HEK293 (cell line): ENCODE data around the gene DCC.

Experiments used
- CTCF ChIA-PET: fragments of 350-600 bp; formaldehyde crosslinking; extraction: SDS; loops from one replicate; lab custom pipeline; 2021; ENCODE audit warnings: antibody characterized with exemption; lab: Yijun Ruan, JAX
- POLR2A ChIA-PET: fragments of 300-600 bp; formaldehyde crosslinking; extraction: SDS; loops from one replicate; lab custom pipeline; 2020; ENCODE audit warnings: antibody characterized with exemption, inconsistent platforms; lab: Yijun Ruan, JAX
- H3K27ac ChIP-seq: fragments of 200-500 bp; sonication (Bioruptor generic); 2 replicates; pipeline ENCODE4 v1.5.1; 2014; ENCODE audit warnings: low read depth, low read length, control low read depth, inconsistent platforms; ENCODE audit errors: extremely low read depth
- H3K36me3 ChIP-seq, 2 experiments: fragments of 200-500 bp in 1 of 2; sonication (Bioruptor generic) in 1 of 2; 1 replicate in 1 of 2; 2 replicates in 1 of 2; pipeline ENCODE4 v1.5.1; 2014 to 2017; ENCODE audit warnings: inconsistent platforms in 2 of 2, low read length in 2 of 2; ENCODE audit not compliant: control insufficient read depth in 2 of 2, insufficient read depth in 1 of 2
- H3K4me1 ChIP-seq: fragments of 200-500 bp; sonication (Bioruptor generic); 2 replicates; pipeline ENCODE4 v1.5.1; 2014; ENCODE audit warnings: mild to moderate bottlenecking, low read length, inconsistent platforms; ENCODE audit not compliant: control insufficient read depth, insufficient read depth
- H3K4me3 ChIP-seq: 2 replicates; pipeline ENCODE4 v1.5.1; 2011; ENCODE audit warnings: low read depth, mild to moderate bottlenecking, control low read depth, low read length, moderate library complexity
- H3K9me3 ChIP-seq: fragments of 200-500 bp; sonication (Bioruptor generic); 2 replicates; pipeline ENCODE4 v1.5.1; 2014; ENCODE audit warnings: low read depth, low read length, inconsistent platforms; ENCODE audit not compliant: control insufficient read depth, insufficient read depth
- GLIS1 ChIP-seq: fragments of 450-650 bp; formaldehyde crosslinking; IDR thresholded peaks from 2 replicates; pipeline ENCODE4 v1.5.1; 2016; ENCODE audit warnings: missing biosample characterization, missing genetic modification characterization
- KLF1 ChIP-seq: fragments of 450-650 bp; formaldehyde crosslinking; IDR thresholded peaks from 2 replicates; pipeline ENCODE4 v1.5.1; 2016; ENCODE audit warnings: missing biosample characterization, missing genetic modification characterization
- KLF16 ChIP-seq: fragments of 450-650 bp; formaldehyde crosslinking; IDR thresholded peaks from 2 replicates; pipeline ENCODE4 v1.5.1; 2017; ENCODE audit warnings: missing biosample characterization, missing genetic modification characterization
- RBAK ChIP-seq: fragments of 450-650 bp; formaldehyde crosslinking; IDR thresholded peaks from 2 replicates; pipeline ENCODE4 v1.5.1; 2016; ENCODE audit warnings: missing biosample characterization, missing genetic modification characterization
- TCF7L2 ChIP-seq: IDR thresholded peaks from 2 replicates; pipeline ENCODE4 v1.6.1; 2011; ENCODE audit warnings: low read depth, mild to moderate bottlenecking, inconsistent platforms, low read length, moderate library complexity, borderline replicate concordance
- TRIM28 ChIP-seq: IDR thresholded peaks from 2 replicates; pipeline ENCODE4 v1.6.1; 2011; ENCODE audit warnings: low read length, control low read depth, borderline replicate concordance
- ZBTB20 ChIP-seq: fragments of 450-650 bp; formaldehyde crosslinking; IDR thresholded peaks from 2 replicates; pipeline ENCODE4 v1.5.1; 2016; ENCODE audit warnings: missing biosample characterization, missing genetic modification characterization
- ZNF175 ChIP-seq: fragments of 450-650 bp; formaldehyde crosslinking; IDR thresholded peaks from 2 replicates; pipeline ENCODE4 v1.5.1; 2016; ENCODE audit warnings: missing biosample characterization, missing genetic modification characterization
- ZNF248 ChIP-seq: fragments of 450-650 bp; formaldehyde crosslinking; IDR thresholded peaks from 2 replicates; pipeline ENCODE4 v1.5.1; 2017; ENCODE audit warnings: missing biosample characterization, missing genetic modification characterization
- ZNF426 ChIP-seq: fragments of 450-650 bp; formaldehyde crosslinking; IDR thresholded peaks from 2 replicates; pipeline ENCODE4 v1.5.1; 2017; ENCODE audit warnings: missing biosample characterization, missing genetic modification characterization, mild to moderate bottlenecking, inconsistent platforms, moderate library complexity
- ZNF558 ChIP-seq: fragments of 450-650 bp; formaldehyde crosslinking; IDR thresholded peaks from 2 replicates; pipeline ENCODE4 v1.5.1; 2016; ENCODE audit warnings: missing biosample characterization, missing genetic modification characterization
- ZNF701 ChIP-seq: fragments of 450-650 bp; formaldehyde crosslinking; IDR thresholded peaks from 2 replicates; pipeline ENCODE4 v1.5.1; 2016; ENCODE audit warnings: missing biosample characterization, missing genetic modification characterization
- ZSCAN16 ChIP-seq: fragments of 450-650 bp; formaldehyde crosslinking; IDR thresholded peaks from 2 replicates; pipeline ENCODE4 v1.5.1; 2016; ENCODE audit warnings: missing biosample characterization, missing genetic modification characterization
- TF ChIP-seq, protein P1 (sequence below): fragments of 450-650 bp; formaldehyde crosslinking; IDR thresholded peaks from 2 replicates; pipeline ENCODE4 v1.5.1; 2016; ENCODE audit warnings: missing biosample characterization, missing genetic modification characterization
- TF ChIP-seq, protein P2 (sequence below): fragments of 450-650 bp; formaldehyde crosslinking; IDR thresholded peaks from 2 replicates; pipeline ENCODE4 v1.5.1; 2016; ENCODE audit warnings: missing biosample characterization, missing genetic modification characterization
- TF ChIP-seq, protein P3 (sequence below): fragments of 450-650 bp; formaldehyde crosslinking; IDR thresholded peaks from 2 replicates; pipeline ENCODE4 v1.5.1; 2016; ENCODE audit warnings: missing biosample characterization, missing genetic modification characterization
- TF ChIP-seq, protein P4 (sequence below): fragments of 450-650 bp; formaldehyde crosslinking; IDR thresholded peaks from 2 replicates; pipeline ENCODE4 v1.5.1; 2016; ENCODE audit warnings: missing biosample characterization, missing genetic modification characterization
- TF ChIP-seq, protein P5 (sequence below): fragments of 450-650 bp; formaldehyde crosslinking; IDR thresholded peaks from 2 replicates; pipeline ENCODE4 v1.5.1; 2017; ENCODE audit warnings: missing biosample characterization, missing genetic modification characterization
- TF ChIP-seq, protein P6 (sequence below): fragments of 450-650 bp; formaldehyde crosslinking; IDR thresholded peaks from 2 replicates; pipeline ENCODE4 v1.5.1; 2016; ENCODE audit warnings: missing biosample characterization, missing genetic modification characterization, borderline replicate concordance

DCC gene

DNA sequence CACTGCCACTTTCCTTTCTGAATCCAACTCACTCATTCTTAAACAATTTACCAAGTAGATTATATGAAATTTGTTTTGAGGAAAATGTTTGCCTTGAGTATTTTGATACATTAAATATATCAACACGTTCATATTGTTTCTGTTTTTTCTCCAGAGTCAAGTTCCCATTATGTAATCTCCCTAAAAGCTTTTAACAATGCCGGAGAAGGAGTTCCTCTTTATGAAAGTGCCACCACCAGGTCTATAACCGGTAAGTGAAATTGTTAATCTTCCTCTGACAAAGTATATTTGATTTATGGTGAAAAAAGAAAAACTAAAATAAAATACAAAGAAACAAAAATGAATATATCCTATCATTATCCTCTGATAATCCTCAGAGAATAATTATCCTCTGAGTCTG is 1045.9 kb downstream of the DCC start:
- Histone ChIP-seq H3K4me3 (no peak overlapping the region), H3K27ac (no peak overlapping the region), H3K9me3 (no peaks in the 10 kb centered on the region), H3K4me1 (no peaks in the 10 kb centered on the region), H3K36me3 (no peaks in the 10 kb centered on the region)
- ChIA-PET POLR2A (no interaction called here), CTCF (no interaction called here)
- TF ChIP-seq KLF16 (tag by site-specific recombination) (no peak), TRIM28 (no peak), TCF7L2 (no peak), RBAK (no peak), ZNF248 (tag by site-specific recombination) (no peak), GLIS1 (no peak), ZNF701 (tag by site-specific recombination) (no peak), ZBTB20 (tag by site-specific recombination) (no peak), ZNF426 (tag by site-specific recombination) (no peak), ZNF175 (tag by site-specific recombination) (no peak), KLF1 (no peak), ZSCAN16 (tag by site-specific recombination) (no peak), ZNF558 (tag by site-specific recombination) (no peak)
- TF ChIP-seq, protein P1, sequence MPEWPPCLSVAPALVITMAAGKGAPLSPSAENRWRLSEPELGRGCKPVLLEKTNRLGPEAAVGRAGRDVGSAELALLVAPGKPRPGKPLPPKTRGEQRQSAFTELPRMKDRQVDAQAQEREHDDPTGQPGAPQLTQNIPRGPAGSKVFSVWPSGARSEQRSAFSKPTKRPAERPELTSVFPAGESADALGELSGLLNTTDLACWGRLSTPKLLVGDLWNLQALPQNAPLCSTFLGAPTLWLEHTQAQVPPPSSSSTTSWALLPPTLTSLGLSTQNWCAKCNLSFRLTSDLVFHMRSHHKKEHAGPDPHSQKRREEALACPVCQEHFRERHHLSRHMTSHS (tag by site-specific recombination), result no peak
- TF ChIP-seq, protein P2, sequence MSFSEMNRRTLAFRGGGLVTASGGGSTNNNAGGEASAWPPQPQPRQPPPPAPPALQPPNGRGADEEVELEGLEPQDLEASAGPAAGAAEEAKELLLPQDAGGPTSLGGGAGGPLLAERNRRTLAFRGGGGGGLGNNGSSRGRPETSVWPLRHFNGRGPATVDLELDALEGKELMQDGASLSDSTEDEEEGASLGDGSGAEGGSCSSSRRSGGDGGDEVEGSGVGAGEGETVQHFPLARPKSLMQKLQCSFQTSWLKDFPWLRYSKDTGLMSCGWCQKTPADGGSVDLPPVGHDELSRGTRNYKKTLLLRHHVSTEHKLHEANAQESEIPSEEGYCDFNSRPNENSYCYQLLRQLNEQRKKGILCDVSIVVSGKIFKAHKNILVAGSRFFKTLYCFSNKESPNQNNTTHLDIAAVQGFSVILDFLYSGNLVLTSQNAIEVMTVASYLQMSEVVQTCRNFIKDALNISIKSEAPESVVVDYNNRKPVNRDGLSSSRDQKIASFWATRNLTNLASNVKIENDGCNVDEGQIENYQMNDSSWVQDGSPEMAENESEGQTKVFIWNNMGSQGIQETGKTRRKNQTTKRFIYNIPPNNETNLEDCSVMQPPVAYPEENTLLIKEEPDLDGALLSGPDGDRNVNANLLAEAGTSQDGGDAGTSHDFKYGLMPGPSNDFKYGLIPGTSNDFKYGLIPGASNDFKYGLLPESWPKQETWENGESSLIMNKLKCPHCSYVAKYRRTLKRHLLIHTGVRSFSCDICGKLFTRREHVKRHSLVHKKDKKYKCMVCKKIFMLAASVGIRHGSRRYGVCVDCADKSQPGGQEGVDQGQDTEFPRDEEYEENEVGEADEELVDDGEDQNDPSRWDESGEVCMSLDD (tag by site-specific recombination), result no peak
- TF ChIP-seq, protein P3, sequence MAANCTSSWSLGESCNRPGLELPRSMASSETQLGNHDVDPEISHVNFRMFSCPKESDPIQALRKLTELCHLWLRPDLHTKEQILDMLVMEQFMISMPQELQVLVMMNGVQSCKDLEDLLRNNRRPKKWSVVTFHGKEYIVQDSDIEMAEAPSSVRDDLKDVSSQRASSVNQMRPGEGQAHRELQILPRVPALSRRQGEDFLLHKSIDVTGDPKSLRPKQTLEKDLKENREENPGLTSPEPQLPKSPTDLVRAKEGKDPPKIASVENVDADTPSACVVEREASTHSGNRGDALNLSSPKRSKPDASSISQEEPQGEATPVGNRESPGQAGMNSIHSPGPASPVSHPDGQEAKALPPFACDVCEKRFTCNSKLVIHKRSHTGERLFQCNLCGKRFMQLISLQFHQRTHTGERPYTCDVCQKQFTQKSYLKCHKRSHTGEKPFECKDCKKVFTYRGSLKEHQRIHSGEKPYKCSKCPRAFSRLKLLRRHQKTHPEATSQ (tag by site-specific recombination), result no peak
- TF ChIP-seq, protein P4, sequence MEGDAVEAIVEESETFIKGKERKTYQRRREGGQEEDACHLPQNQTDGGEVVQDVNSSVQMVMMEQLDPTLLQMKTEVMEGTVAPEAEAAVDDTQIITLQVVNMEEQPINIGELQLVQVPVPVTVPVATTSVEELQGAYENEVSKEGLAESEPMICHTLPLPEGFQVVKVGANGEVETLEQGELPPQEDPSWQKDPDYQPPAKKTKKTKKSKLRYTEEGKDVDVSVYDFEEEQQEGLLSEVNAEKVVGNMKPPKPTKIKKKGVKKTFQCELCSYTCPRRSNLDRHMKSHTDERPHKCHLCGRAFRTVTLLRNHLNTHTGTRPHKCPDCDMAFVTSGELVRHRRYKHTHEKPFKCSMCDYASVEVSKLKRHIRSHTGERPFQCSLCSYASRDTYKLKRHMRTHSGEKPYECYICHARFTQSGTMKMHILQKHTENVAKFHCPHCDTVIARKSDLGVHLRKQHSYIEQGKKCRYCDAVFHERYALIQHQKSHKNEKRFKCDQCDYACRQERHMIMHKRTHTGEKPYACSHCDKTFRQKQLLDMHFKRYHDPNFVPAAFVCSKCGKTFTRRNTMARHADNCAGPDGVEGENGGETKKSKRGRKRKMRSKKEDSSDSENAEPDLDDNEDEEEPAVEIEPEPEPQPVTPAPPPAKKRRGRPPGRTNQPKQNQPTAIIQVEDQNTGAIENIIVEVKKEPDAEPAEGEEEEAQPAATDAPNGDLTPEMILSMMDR (tag by site-specific recombination), result no peak
- TF ChIP-seq, protein P5, sequence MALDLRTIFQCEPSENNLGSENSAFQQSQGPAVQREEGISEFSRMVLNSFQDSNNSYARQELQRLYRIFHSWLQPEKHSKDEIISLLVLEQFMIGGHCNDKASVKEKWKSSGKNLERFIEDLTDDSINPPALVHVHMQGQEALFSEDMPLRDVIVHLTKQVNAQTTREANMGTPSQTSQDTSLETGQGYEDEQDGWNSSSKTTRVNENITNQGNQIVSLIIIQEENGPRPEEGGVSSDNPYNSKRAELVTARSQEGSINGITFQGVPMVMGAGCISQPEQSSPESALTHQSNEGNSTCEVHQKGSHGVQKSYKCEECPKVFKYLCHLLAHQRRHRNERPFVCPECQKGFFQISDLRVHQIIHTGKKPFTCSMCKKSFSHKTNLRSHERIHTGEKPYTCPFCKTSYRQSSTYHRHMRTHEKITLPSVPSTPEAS (tag by site-specific recombination), result no peak
- TF ChIP-seq, protein P6, sequence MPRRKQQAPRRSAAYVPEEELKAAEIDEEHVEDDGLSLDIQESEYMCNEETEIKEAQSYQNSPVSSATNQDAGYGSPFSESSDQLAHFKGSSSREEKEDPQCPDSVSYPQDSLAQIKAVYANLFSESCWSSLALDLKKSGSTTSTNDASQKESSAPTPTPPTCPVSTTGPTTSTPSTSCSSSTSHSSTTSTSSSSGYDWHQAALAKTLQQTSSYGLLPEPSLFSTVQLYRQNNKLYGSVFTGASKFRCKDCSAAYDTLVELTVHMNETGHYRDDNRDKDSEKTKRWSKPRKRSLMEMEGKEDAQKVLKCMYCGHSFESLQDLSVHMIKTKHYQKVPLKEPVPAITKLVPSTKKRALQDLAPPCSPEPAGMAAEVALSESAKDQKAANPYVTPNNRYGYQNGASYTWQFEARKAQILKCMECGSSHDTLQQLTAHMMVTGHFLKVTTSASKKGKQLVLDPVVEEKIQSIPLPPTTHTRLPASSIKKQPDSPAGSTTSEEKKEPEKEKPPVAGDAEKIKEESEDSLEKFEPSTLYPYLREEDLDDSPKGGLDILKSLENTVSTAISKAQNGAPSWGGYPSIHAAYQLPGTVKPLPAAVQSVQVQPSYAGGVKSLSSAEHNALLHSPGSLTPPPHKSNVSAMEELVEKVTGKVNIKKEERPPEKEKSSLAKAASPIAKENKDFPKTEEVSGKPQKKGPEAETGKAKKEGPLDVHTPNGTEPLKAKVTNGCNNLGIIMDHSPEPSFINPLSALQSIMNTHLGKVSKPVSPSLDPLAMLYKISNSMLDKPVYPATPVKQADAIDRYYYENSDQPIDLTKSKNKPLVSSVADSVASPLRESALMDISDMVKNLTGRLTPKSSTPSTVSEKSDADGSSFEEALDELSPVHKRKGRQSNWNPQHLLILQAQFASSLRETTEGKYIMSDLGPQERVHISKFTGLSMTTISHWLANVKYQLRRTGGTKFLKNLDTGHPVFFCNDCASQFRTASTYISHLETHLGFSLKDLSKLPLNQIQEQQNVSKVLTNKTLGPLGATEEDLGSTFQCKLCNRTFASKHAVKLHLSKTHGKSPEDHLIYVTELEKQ, result no peak
